Endothelial cell of umbilical vein (primary cell): ENCODE results near the gene CREB3L2. TPM values are rescaled to one million over a fixed set of nuclear protein-coding genes. Genes with fewer than 3 reads are reported as not detected.

Experiments used
- BruUV-seq: library from RNA; stranded (reverse); fragments of 400-500 nt; replicated peaks from 2 replicates; lab custom pipeline; 2021; lab: Mats Ljungman, UMichigan
- CTCF ChIA-PET: fragments of 300-600, 350-600 bp; sonication (Branson Sonifier 250); formaldehyde crosslinking; loops from one replicate; lab custom pipeline; 2021; ENCODE audit warnings: antibody characterized with exemption, inconsistent platforms; lab: Charles Lee
- POLR2A ChIA-PET: fragments of 300-600, 350-600 bp; sonication (Branson Sonifier 250); formaldehyde crosslinking; loops from one replicate; lab custom pipeline; 2021; ENCODE audit warnings: antibody characterized with exemption, inconsistent platforms; lab: Charles Lee
- DNase-seq: peaks from one replicate; pipeline ENCODE4 v3.0.0-alpha.2; 2011; ENCODE audit warnings: low read depth, low spot score
- FAIRE-seq: peaks from 2 replicates; lab custom pipeline; 2011; peaks lifted over from hg19 to GRCh38; lab: Jason Lieb, UNC
- H2AFZ ChIP-seq: 2 replicates; pipeline ENCODE4 v1.6.0; 2012; ENCODE audit warnings: low read depth, low read length, control low read depth, inconsistent platforms
- H3K27ac ChIP-seq: 2 replicates; pipeline ENCODE4 v1.5.1; 2011; ENCODE audit warnings: low read depth, mild to moderate bottlenecking, control low read depth, low read length, moderate library complexity; ENCODE audit not compliant: insufficient read depth
- H3K27me3 ChIP-seq, 2 experiments: 2 replicates each; pipeline versions ENCODE4 v1.6.0 to v1.6.1; 2011; ENCODE audit warnings: low read length in 2 of 2, mixed read lengths in 1 of 2; ENCODE audit not compliant: control insufficient read depth in 2 of 2, insufficient read depth in 2 of 2
- H3K36me3 ChIP-seq, 2 experiments: 2 replicates in 1 of 2; 3 replicates in 1 of 2; pipeline ENCODE4 v1.5.1; 2011; ENCODE audit warnings: low read length in 2 of 2, mild to moderate bottlenecking in 1 of 2, moderate library complexity in 1 of 2; ENCODE audit not compliant: control insufficient read depth in 2 of 2, insufficient read depth in 2 of 2; ENCODE audit errors: extremely low read depth in 1 of 2
- H3K4me1 ChIP-seq: 3 replicates; pipeline ENCODE4 v1.5.1; 2011; ENCODE audit warnings: mild to moderate bottlenecking, low read length; ENCODE audit not compliant: control insufficient read depth, insufficient read depth; ENCODE audit errors: extremely low read depth
- H3K4me2 ChIP-seq: 2 replicates; pipeline ENCODE4 v1.6.1; 2011; ENCODE audit warnings: low read length, control low read depth, mixed read lengths; ENCODE audit not compliant: insufficient read depth
- H3K4me3 ChIP-seq, 3 experiments: fragments of 200-600 bp in 1 of 3; sonication (generic), shearing (Covaris generic) in 1 of 3; replicated peaks in 1 of 3; 2 replicates each; pipeline ENCODE4 v1.5.1; 2011 to 2016; ENCODE audit warnings: control low read depth in 3 of 3, low read length in 3 of 3, mild to moderate bottlenecking in 2 of 3, inconsistent platforms in 1 of 3, low read depth in 1 of 3, moderate library complexity in 1 of 3; ENCODE audit not compliant: insufficient read depth in 1 of 3
- H3K79me2 ChIP-seq: 2 replicates; pipeline ENCODE4 v1.6.0; 2012; ENCODE audit warnings: low read length, inconsistent platforms; ENCODE audit not compliant: control insufficient read depth, insufficient read depth
- H3K9ac ChIP-seq: replicated peaks from 2 replicates; pipeline ENCODE3; 2011; ENCODE audit warnings: low read length, control low read depth; ENCODE audit not compliant: insufficient read depth; ENCODE audit errors: extremely low read depth
- H3K9me1 ChIP-seq: replicated peaks from 3 replicates; pipeline ENCODE4 v1.6.0; 2011; ENCODE audit warnings: mild to moderate bottlenecking, low read length; ENCODE audit not compliant: control insufficient read depth, insufficient read depth; ENCODE audit errors: extremely low read depth
- H3K9me3 ChIP-seq: replicated peaks from 2 replicates; pipeline ENCODE4 v1.5.1; 2012; ENCODE audit warnings: low read length, inconsistent platforms; ENCODE audit not compliant: control insufficient read depth, insufficient read depth
- H4K20me1 ChIP-seq: replicated peaks from 2 replicates; pipeline ENCODE3; 2011; ENCODE audit warnings: mild to moderate bottlenecking, low read length; ENCODE audit not compliant: control insufficient read depth, insufficient read depth; ENCODE audit errors: extremely low read depth
- EZH2 ChIP-seq: IDR thresholded peaks from 2 replicates; pipeline ENCODE4 v1.6.1; 2012; ENCODE audit warnings: borderline replicate concordance, low read depth, mild to moderate bottlenecking, moderate library complexity, low read length, inconsistent platforms; ENCODE audit not compliant: severe bottlenecking
- FOS ChIP-seq: IDR thresholded peaks from 2 replicates; pipeline ENCODE4 v1.6.1; 2011; ENCODE audit warnings: mild to moderate bottlenecking, low read length, moderate library complexity, borderline replicate concordance; ENCODE audit not compliant: insufficient read depth
- GATA2 ChIP-seq: IDR thresholded peaks from 2 replicates; pipeline ENCODE4 v1.7.0; 2011; ENCODE audit warnings: low read depth, mild to moderate bottlenecking, moderate library complexity, mixed read lengths, low read length; ENCODE audit not compliant: insufficient read length, insufficient read depth
- JUN ChIP-seq: IDR thresholded peaks from 2 replicates; pipeline ENCODE4 v1.6.1; 2011; ENCODE audit warnings: borderline replicate concordance, low read depth; ENCODE audit not compliant: insufficient read length, insufficient read depth
- MYC ChIP-seq: IDR thresholded peaks from one replicate; pipeline ENCODE4 v1.6.1; 2011; ENCODE audit warnings: mild to moderate bottlenecking, low read depth, low read length
- POLR2A ChIP-seq: IDR thresholded peaks from 2 replicates; pipeline ENCODE4 v1.6.1; 2012; ENCODE audit warnings: low read depth, mild to moderate bottlenecking, control low read depth, low read length
- POLR2AphosphoS5 ChIP-seq: IDR thresholded peaks from 2 replicates; pipeline ENCODE4 v1.6.1; 2012; ENCODE audit warnings: low read depth, mild to moderate bottlenecking, control low read depth, low read length, moderate library complexity; ENCODE audit not compliant: insufficient read depth
- dilution Hi-C: fragments of 300-500 bp; cut with MboI; formaldehyde crosslinking; loops from one replicate; pipeline ENCODE4 v1.15.0; 2019; ENCODE audit warnings: low sequenced_read_pairs; ENCODE audit not compliant: extremely low pct_ligation_motif_present
- intact Hi-C: fragments of 100-400 bp; cut with micrococcal nuclease; formaldehyde crosslinking; loops from one replicate; pipeline ENCODE4 v1.10.0; 2022
- polyA plus RNA-seq, 4 experiments: library from polyadenylated mRNA; depleted of rRNA in 3 of 4; stranded (reverse) in 3 of 4; unstranded in 1 of 4; fragments of >200 nt; gene quantifications; 2 replicates each; pipeline versions ENCODE4 v1.2.1 to v1.2.3, GENCODE V29; 2011 to 2012; ENCODE audit warnings: missing spikeins in 1 of 4
- total RNA-seq: library from RNA; stranded (reverse); gene quantifications from 2 replicates; pipeline ENCODE4 v1.2.3, GENCODE V29; 2021
- TF ChIP-seq, protein P1 (sequence below): IDR thresholded peaks from 2 replicates; pipeline ENCODE4 v1.6.1; 2011; ENCODE audit not compliant: insufficient read depth, insufficient read length
- TF ChIP-seq, protein P2 (sequence below), 2 donors: IDR thresholded peaks; 1 replicate in 1 of 2; 2 replicates in 1 of 2; pipeline ENCODE4 v1.5.1; 2011; ENCODE audit warnings: low read length in 2 of 2, mild to moderate bottlenecking in 2 of 2, moderate library complexity in 2 of 2, control low read depth in 1 of 2, inconsistent platforms in 1 of 2, low read depth in 1 of 2; ENCODE audit not compliant: insufficient read depth in 1 of 2; ENCODE audit errors: extremely low read depth in 1 of 2

The CREB3L2 gene
- total and polyA plus RNA-seq, 2 donors (not counting 3 experiments of a cell fraction or from before 2014, with no cell fraction given): 32.1 to 93.4 TPM

- Histone ChIP-seq H3K9me3 (no peaks in the 10 kb centered on the region), H3K4me2 (peak overlapping the region; percentile 40), H3K36me3 (peaks cover 0 to 2% of the 10 kb centered on the region in 2 experiments), H3K9me1 (no peaks in the 10 kb centered on the region), H3K9ac (peak overlapping the region; percentile 18), H3K4me1 (peaks cover 32% of the 10 kb centered on the region), H2AFZ (no peak overlapping the region), H3K4me3 (no peak overlapping the region), H3K27ac (peak overlapping the region; percentile 74), H3K79me2 (peaks cover 77% of the 10 kb centered on the region), H3K27me3 (no peaks in the 10 kb centered on the region), H4K20me1 (no peaks in the 10 kb centered on the region)
- peak; percentile 100 for TF ChIP-seq FOS
- TF ChIP-seq MYC: peak; percentile 35
- TF ChIP-seq, protein P1, sequence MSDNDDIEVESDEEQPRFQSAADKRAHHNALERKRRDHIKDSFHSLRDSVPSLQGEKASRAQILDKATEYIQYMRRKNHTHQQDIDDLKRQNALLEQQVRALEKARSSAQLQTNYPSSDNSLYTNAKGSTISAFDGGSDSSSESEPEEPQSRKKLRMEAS: no peak
- peak; percentile 65 for TF ChIP-seq GATA2
- peak; percentile 66 for TF ChIP-seq POLR2AphosphoS5
- peak; percentile 96 for TF ChIP-seq JUN
- dilution Hi-C loops (no loop called here), intact Hi-C loops (loop anchor here (1.0 kb wide), 3 partner anchors 11 to 24 kb away; partner anchors contain the start of gene CREB3L2)
- DNase-seq (peak; percentile 95), FAIRE-seq (peak; percentile 91)
- ChIA-PET POLR2A (interaction anchor here (1.3 to 2.1 kb wide), 3 partner anchors 11 to 22 kb away, joined by 3 to 24 read pairs (median 3); no protein-coding TSS in a partner anchor), CTCF (interaction anchor here (0.6 to 2.7 kb wide), 10 partner anchors 10 to 322 kb away, joined by 3 to 15 read pairs (median 6); partner anchors contain the start of gene CREB3L2)
- BruUV-seq: TSS peak; percentile 98
Observed at GRCh38 chr7:137978464-137979237, 23.2 kb downstream of the CREB3L2 start.

DNA sequence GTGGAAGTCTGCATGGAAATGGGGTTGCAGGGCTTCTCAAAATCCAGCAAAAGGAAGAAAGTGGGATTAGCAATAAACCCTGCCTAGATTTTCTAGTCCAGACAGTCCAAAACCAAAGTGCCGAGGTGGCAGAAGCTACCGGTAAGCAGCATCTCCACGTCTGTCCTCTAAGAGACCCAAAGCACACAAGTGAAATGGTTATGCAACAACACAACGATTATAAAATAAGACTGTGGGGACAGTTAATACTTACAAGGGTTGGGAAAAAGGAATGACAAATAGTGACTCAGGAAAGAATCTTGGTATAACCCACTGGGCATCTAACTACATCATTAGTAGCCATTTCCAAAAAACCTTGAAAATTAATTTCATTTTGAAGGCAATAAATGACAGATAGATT, 24.7 kb downstream of the CREB3L2 start:
- POLR2A ChIA-PET: no interaction called here
- H3K4me3 ChIP-seq: no peak overlapping the region
- no TSS peak for BruUV-seq
- no peaks in the 10 kb centered on the region for H3K9me3 ChIP-seq
- peaks cover 29% of the 10 kb centered on the region for H3K4me1 ChIP-seq
- H3K36me3 ChIP-seq: peaks cover 0 to 2% of the 10 kb centered on the region in 2 experiments
- no peak overlapping the region for H3K9ac ChIP-seq
- FAIRE-seq (no peak), DNase-seq (no peak)
- H2AFZ ChIP-seq: no peak overlapping the region
- H4K20me1 ChIP-seq: no peaks in the 10 kb centered on the region
- no peak overlapping the region for H3K27ac ChIP-seq
- CTCF ChIA-PET: interaction anchor here (2.7 kb wide), 1 partner anchor 10 kb away, joined by 13 read pairs; no protein-coding TSS in a partner anchor
- H3K79me2 ChIP-seq: peaks cover 73% of the 10 kb centered on the region
- H3K4me2 ChIP-seq: no peak overlapping the region
- H3K27me3 ChIP-seq: no peaks in the 10 kb centered on the region
- no peaks in the 10 kb centered on the region for H3K9me1 ChIP-seq
- intact Hi-C loops (no loop called here), dilution Hi-C loops (no loop called here)
- TF ChIP-seq EZH2: no peak
- TF ChIP-seq FOS: no peak
- TF ChIP-seq POLR2A: no peak
- TF ChIP-seq GATA2: no peak
- TF ChIP-seq, protein P2, sequence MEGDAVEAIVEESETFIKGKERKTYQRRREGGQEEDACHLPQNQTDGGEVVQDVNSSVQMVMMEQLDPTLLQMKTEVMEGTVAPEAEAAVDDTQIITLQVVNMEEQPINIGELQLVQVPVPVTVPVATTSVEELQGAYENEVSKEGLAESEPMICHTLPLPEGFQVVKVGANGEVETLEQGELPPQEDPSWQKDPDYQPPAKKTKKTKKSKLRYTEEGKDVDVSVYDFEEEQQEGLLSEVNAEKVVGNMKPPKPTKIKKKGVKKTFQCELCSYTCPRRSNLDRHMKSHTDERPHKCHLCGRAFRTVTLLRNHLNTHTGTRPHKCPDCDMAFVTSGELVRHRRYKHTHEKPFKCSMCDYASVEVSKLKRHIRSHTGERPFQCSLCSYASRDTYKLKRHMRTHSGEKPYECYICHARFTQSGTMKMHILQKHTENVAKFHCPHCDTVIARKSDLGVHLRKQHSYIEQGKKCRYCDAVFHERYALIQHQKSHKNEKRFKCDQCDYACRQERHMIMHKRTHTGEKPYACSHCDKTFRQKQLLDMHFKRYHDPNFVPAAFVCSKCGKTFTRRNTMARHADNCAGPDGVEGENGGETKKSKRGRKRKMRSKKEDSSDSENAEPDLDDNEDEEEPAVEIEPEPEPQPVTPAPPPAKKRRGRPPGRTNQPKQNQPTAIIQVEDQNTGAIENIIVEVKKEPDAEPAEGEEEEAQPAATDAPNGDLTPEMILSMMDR (IDR thresholded peaks at IDR 0.05; ENCODE audit: extremely low read depth in 1 of 2, insufficient read depth in 1 of 2, low read depth in 1 of 2, low read length in 2 of 2): no peak
- TF ChIP-seq, protein P1: no peak
- no peak for TF ChIP-seq POLR2AphosphoS5
- TF ChIP-seq MYC: no peak
- TF ChIP-seq JUN: no peak
